Gastroesophageal sphincter (tissue), 3 donors: ENCODE data around the gene ALDH16A1.

Experiments used
- CTCF ChIP-seq, 4 experiments: fragments of 200-600 bp in 2 of 4; fragments of 450-650 bp in 2 of 4; sonication (generic) in 1 of 4; IDR thresholded peaks; one replicate each; pipeline ENCODE4 v1.5.1; 2017 to 2019; ENCODE audit warnings: antibody characterized with exemption in 4 of 4, mild to moderate bottlenecking in 2 of 4, moderate library complexity in 2 of 4
- EP300 ChIP-seq: sonication (generic); formaldehyde crosslinking; IDR thresholded peaks from one replicate; pipeline ENCODE4 v1.6.1; 2017; ENCODE audit warnings: antibody characterized with exemption, mild to moderate bottlenecking
- POLR2A ChIP-seq, 2 donors: fragments of 450-650 bp; IDR thresholded peaks; one replicate each; pipeline ENCODE4 v1.6.1; 2017; ENCODE audit warnings: antibody characterized with exemption in 2 of 2, mild to moderate bottlenecking in 2 of 2, moderate library complexity in 1 of 2

- no peak for TF ChIP-seq POLR2A (IDR thresholded peaks at IDR 0.05)
- TF ChIP-seq CTCF (IDR thresholded peaks at IDR 0.05) = no peak
- no peak for TF ChIP-seq EP300
These were observed 17.0 kb downstream of the ALDH16A1 start for GRCh38 chr19:49469828-49470614.
